ENCODE measurements around the gene SOX4. TPM values are rescaled to one million over a fixed set of nuclear protein-coding genes. Genes with fewer than 3 reads are reported as not detected.
A peak's percentile ranks its signal among the peaks of the same experiment; 100 is the strongest.

SOX4 gene
- total RNA-seq, 6 donors from 2014 or later: 16.4 to 23.4 (median 20.7) TPM

DNA sequence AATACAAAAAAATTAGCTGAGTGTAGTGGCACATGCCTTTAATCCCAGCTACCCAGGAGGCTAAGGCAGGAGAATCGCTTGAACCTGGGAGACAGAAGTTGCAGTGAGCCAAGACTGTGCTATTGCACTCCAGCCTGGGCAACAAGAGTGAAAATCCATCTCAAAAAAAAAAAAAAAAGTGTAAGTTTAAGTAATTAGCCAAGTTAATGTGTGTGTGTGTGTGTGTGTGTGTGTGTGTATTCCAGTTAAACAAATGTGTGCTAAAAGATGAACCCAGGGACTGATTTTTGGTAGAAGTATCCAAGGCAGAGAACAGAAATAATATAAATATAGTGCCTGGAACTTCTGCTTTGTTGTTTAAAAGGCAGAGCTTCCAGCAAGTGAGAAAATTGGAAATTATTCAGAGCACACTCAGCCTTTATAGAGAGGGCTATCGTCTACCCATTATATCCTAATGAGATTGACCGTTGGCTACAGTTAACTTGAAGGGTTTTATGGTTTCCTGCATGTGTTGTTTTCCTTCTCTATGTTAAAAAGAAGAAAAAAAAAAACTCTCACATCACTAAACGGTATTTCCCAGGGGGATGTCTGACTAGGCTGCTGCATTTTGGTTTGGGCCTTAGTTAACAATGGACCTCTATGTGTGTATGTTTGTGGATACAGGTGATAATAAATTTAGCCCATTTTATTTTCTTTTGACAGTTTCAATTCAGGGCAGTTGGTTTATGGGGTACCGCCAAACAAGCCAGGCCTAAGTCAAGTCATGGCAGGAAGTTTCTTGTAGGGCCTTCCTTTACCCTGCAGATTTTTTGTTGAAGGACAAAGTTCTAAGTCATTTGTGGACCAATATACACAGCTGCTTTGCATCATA lies 9.8 kb downstream of the SOX4 start:
- Histone ChIP-seq H3K36me3 (no peaks in the 10 kb centered on the region), H3K4me3 (no peak overlapping the region), H3K27me3 (no peaks in the 10 kb centered on the region), H3K27ac (no peak overlapping the region), H3K4me1 (peaks cover 10 to 11% (median 10%) of the 10 kb centered on the region in 4 donors), H3K9me3 (no peaks in the 10 kb centered on the region)
- no peak for DNase-seq
- TF ChIP-seq POLR2A (IDR thresholded peaks at IDR 0.05) (no peak), POLR2AphosphoS5 (IDR thresholded peaks at IDR 0.05) (no peak)
- no peak for ATAC-seq (ENCODE audit: low FRiP score in 2 of 2)
- WGBS, 2 donors: 52 to 58% methylated on average over 5 of the region's 5 CpGs

DNA sequence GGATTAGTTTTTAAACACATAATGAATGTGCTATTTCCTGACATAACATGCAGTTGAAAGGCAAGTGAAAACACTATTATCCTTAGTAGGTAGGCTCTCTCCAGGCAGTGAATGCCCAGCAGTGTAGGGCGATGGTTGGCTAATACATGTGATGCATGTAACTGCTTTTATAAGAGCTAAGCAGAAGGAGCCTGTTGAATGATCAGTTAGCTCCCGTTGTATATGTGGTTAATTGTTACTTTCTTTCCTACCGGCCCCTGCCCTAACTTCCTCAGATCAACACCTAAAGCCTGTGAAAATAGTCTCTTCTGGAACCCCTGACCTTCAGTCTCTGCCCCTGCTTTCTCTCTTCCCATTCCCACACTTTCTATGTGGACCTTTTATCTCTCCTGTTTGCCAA lies 10.5 kb downstream of the SOX4 start:
- Histone ChIP-seq H3K9me3 (no peaks in the 10 kb centered on the region), H3K27me3 (no peaks in the 10 kb centered on the region), H3K4me1 (peaks cover 2 to 4% (median 3%) of the 10 kb centered on the region in 4 donors), H3K27ac (no peak overlapping the region), H3K4me3 (no peak overlapping the region), H3K36me3 (no peaks in the 10 kb centered on the region)
- WGBS, 2 donors: 48 to 62% methylated on average over 3 of the region's 3 CpGs
- ATAC-seq (ENCODE audit: low FRiP score in 2 of 2) (no peak), DNase-seq (no peak)
- no peak for TF ChIP-seq POLR2AphosphoS5 (IDR thresholded peaks at IDR 0.05)
- TF ChIP-seq POLR2A (IDR thresholded peaks at IDR 0.05): no peak
- TF ChIP-seq EP300 (IDR thresholded peaks at IDR 0.05): no peak
- TF ChIP-seq, protein P1, sequence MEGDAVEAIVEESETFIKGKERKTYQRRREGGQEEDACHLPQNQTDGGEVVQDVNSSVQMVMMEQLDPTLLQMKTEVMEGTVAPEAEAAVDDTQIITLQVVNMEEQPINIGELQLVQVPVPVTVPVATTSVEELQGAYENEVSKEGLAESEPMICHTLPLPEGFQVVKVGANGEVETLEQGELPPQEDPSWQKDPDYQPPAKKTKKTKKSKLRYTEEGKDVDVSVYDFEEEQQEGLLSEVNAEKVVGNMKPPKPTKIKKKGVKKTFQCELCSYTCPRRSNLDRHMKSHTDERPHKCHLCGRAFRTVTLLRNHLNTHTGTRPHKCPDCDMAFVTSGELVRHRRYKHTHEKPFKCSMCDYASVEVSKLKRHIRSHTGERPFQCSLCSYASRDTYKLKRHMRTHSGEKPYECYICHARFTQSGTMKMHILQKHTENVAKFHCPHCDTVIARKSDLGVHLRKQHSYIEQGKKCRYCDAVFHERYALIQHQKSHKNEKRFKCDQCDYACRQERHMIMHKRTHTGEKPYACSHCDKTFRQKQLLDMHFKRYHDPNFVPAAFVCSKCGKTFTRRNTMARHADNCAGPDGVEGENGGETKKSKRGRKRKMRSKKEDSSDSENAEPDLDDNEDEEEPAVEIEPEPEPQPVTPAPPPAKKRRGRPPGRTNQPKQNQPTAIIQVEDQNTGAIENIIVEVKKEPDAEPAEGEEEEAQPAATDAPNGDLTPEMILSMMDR (IDR thresholded peaks at IDR 0.05): no peak

DNA sequence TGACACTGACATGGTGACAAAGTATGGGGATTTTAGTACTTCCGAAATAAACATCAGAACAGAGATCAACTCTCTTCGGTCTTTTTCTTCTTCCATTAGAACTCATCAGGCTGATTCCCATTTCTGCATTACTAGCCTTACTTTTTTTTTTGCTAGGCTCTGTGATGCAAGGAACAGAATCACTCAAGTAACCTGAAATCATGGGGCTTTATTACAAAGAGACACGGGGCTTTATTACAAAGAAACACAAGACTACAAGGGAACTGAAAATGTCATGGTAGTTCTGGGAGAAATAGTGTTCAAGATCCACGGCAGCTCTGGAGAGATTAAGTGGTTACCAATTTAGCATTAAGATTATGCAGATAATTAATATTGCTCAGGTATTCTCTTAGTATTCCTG lies 11.6 kb downstream of the SOX4 start:
- Histone ChIP-seq H3K27me3 (no peaks in the 10 kb centered on the region), H3K9me3 (no peaks in the 10 kb centered on the region), H3K27ac (no peak overlapping the region), H3K4me3 (no peak overlapping the region), H3K36me3 (no peaks in the 10 kb centered on the region), H3K4me1 (no peaks in the 10 kb centered on the region)
- 82 to 87% methylated on average over 4 of the region's 4 CpGs for WGBS, 2 donors
- DNase-seq (no peak), ATAC-seq (ENCODE audit: low FRiP score in 2 of 2) (no peak)
- no peak for TF ChIP-seq POLR2A (IDR thresholded peaks at IDR 0.05)
- TF ChIP-seq EP300 (IDR thresholded peaks at IDR 0.05): no peak
- TF ChIP-seq, protein P1 (IDR thresholded peaks at IDR 0.05): no peak
- no peak for TF ChIP-seq POLR2AphosphoS5 (IDR thresholded peaks at IDR 0.05)

DNA sequence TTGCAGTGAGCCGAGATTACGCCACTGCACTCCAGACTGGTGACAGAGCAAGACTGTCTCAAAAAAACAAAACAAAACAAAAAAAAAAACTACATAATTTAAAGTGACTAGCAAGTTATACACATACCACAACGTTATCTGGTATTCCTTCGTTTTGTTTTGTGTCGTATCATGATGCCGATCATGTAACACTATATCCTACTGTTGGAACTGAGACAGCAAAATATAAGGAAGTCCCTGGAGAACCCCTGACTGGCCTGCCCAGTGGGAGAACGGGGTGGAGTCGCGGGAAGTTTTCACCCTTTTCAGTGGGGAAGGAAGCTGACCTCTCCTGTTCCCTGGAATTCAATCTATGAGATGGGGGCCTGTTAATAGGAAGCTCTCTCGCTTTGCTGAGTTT lies 15.1 kb downstream of the SOX4 start:
- Histone ChIP-seq H3K4me3 (no peak overlapping the region), H3K27me3 (no peaks in the 10 kb centered on the region), H3K27ac (no peak overlapping the region), H3K36me3 (no peaks in the 10 kb centered on the region), H3K9me3 (no peaks in the 10 kb centered on the region), H3K4me1 (no peaks in the 10 kb centered on the region)
- no peak for DNase-seq
- no peak for TF ChIP-seq POLR2AphosphoS5 (IDR thresholded peaks at IDR 0.05)
- TF ChIP-seq EP300 (IDR thresholded peaks at IDR 0.05): no peak
- TF ChIP-seq, protein P1 (IDR thresholded peaks at IDR 0.05): no peak
- no peak for TF ChIP-seq POLR2A (IDR thresholded peaks at IDR 0.05)
- WGBS, 2 donors: 68 to 69% methylated on average over 10 of the region's 10 CpGs
- no peak for ATAC-seq (ENCODE audit: low FRiP score in 2 of 2)

DNA sequence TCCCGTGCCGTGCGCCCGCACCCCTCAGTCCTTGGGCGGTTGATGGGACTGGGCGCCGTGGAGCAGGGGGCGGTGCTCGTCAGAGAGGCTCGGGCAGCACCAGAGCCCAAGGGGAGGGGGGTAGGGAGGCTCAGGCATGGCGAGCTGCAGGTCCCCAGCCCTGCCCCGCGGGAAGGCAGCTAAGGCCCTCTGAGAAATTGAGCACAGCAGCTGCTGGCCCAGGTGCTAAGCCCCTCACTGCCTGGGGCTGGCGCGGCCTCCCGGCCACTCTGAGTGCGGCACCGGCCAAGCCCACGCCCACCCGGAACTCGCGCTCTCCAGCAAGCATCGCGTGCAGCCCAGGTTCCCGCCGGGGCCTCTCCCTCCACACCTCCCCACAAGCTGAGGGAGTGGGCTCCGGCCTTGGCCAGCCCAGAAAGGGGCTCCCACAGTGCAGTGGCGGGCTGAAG lies 16.4 kb downstream of the SOX4 start:
- Histone ChIP-seq H3K27ac (no peak overlapping the region), H3K27me3 (no peaks in the 10 kb centered on the region), H3K9me3 (no peaks in the 10 kb centered on the region), H3K4me1 (no peaks in the 10 kb centered on the region), H3K4me3 (no peak overlapping the region), H3K36me3 (no peaks in the 10 kb centered on the region)
- TF ChIP-seq, protein P1 (IDR thresholded peaks at IDR 0.05): no peak
- TF ChIP-seq POLR2AphosphoS5 (IDR thresholded peaks at IDR 0.05): no peak
- TF ChIP-seq EP300 (IDR thresholded peaks at IDR 0.05): no peak
- 98% methylated on average over 15 of the region's 28 CpGs; no CpG with 5 or more reads in 1 of the 2 donors for WGBS, 2 donors
- ATAC-seq (ENCODE audit: low FRiP score in 2 of 2): no peak
- peak in 1 of 2 donors; percentile 79 for DNase-seq

Data from upper lobe of left lung (tissue), 6 donors.